NCI-H2227 treated with DMSO at 0.1 percent for 48 hours (cell line): Measurements from ENCODE around the gene KYNU.
"Not testable (repeated sequence)": the region's sequence is repeated elsewhere in the genome, so short reads cannot be mapped to it uniquely, and the experiment has no call there.

Experiments
- DNase-seq: peaks from one replicate; lab custom pipeline; 2025; lab: John Stamatoyannopoulos, UW

The KYNU gene

GRCh38 chr2:142918624-142919023 lies 41.2 kb downstream of the KYNU start:
- no peak for DNase-seq

GRCh38 chr2:142920571-142920970 lies 43.1 kb downstream of the KYNU start:
- no peak for DNase-seq

DNA sequence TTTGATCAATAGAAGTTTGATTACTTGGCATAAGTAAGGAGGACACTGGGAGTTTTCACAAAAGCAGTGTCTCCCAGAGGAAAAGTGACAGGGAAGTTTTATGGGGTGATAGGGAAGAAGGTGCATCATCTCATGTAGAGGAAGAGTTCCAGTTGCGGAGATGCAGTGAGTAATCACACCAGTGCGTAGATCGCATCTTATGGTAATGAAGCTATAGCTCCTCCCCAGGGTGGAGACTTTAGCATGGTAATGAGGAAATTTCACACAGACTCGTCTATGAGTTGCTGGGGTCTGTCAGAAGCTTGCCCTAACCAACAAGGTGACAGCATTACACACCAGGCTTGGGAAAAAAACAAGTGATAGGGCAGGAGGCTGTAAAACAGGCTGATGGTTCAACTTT lies 49.0 kb downstream of the KYNU start:
- no peak for DNase-seq

GRCh38 chr2:142930835-142931398 lies 53.5 kb downstream of the KYNU start:
- DNase-seq: peak; percentile 68

DNA sequence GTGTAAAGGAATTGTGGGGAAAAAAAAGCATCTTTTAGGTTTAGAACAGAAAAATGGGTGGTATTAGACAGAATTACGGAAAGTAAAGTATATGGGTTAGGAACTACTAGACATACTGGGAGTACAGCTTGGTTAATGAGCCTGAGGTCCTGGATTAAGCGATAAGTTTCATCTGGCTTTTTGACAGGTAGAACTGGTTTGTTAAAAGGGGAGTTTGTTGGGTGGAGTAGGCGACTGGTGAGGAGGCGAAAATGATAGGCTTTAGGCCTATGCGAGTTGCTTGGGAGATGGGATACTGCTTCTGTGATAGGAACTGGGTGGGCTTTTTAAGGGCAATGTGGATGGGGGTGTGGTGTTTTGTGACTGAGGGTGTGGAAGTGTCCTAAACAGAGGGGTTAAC lies 56.5 kb downstream of the KYNU start:
- DNase-seq: no peak

DNA sequence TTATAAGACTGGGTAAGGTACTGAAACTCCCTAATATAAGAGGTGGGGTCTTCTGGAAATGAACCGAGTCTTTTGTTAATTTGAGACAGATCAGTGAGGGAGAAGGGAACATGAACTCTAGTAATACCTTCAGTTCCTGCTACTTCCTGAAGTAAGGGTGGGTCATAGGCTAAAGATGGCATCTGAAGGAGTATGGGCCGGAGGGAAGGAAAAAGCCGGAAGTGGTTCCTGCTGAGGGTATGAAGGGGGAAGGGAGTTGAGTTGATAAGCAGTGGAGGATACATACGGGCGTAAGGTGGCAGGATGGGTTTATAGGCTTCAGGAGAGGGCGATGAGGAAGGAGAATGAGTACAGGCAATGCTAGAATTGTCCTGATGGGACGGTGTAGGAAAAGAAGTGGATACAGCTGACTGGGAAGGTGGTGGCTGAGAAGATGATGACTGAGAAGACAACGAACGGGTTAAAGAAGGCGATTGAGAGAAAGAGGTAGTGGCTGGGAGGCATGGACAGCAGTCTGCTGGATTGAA lies 58.2 kb downstream of the KYNU start:
- DNase-seq: no peak

DNA sequence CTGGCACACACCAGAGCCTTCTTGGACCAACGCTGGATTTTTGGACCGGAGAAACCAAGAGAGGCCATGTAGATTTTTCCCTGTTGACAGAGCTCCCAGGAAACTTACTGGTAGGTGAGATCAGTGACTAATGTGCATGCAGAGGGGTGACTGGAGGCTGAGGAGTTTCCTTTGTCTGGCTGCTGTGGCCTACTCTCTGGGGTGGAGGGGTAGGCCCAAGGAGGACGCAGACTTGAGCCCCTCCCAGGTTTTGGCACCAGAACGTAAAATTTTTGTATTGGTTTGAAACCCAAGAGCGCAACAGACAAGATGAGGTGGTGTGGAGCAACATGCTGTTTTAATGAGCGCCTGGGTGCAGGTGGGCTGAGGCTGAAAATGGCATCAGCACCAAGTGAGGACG lies 59.2 kb downstream of the KYNU start:
- no peak for DNase-seq

DNA sequence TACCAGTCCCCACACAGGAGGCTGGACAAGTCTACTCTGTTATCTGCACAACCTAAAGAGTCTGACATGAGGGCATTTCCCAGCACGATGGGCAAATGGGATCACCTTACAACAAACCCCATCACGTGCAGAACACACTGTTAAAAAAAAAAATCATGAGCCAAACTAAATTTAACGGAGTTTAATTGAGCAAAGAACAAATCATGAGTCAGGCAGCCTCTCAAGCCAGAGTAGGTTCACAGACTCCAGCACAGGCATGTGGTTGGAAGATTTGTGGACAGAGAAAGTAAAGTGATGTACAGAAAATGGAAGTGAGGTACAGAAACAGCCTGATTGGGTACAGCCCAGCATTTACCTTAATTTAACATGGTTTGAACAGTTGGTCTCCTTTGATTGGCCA lies 59.9 kb downstream of the KYNU start:
- DNase-seq: no peak

DNA sequence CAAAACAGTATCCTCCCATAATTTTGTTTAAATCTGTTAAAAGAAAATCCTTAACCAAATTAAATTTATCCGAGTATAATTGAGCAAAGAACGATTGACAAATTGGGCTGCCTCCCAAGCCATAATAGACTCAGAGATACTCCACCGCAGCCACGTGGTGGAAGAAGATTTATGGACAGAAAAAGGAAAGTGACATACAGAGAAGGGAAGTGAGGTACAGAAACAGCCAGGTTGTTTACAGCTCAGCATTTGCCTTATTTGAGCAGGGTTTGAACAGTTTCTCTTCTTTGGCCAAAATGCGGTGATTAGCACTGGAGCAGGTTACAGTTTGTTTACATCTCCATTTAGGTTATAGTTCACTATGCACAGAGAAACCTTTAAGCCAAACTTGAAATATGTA lies 60.8 kb downstream of the KYNU start:
- no peak for DNase-seq

DNA sequence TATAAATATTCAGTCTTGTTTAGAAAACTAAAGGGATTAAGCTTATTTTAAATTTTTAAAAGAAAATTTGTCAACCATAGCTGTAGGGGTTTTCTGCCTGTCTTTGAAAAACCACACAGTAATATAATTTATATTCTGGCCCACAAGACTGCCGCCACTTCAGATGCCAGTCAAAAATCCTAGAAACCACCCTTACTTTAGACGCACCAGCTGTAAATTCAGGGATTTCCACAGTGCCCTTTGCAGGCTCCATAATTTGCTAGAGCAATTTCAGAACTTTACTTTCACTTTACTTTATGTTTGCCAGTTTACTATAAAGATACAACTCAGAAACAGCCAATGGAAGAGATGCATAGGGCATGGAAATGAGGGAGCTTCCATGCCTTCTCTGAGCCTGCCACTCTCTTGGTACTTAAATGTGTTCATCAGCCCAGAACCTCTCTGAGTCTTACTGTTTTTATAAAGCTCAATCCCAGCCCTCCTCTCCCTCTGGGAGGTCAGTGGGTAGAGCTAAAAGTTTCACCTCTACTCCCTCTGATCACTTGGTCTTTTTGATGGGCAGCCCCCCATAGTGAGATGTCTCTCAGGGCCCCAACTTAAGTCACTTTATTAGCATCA lies 63.3 kb downstream of the KYNU start:
- no peak for DNase-seq

- no peak for DNase-seq
Observed at GRCh38 chr2:142942690-142943089, 65.2 kb downstream of the KYNU start.

DNA sequence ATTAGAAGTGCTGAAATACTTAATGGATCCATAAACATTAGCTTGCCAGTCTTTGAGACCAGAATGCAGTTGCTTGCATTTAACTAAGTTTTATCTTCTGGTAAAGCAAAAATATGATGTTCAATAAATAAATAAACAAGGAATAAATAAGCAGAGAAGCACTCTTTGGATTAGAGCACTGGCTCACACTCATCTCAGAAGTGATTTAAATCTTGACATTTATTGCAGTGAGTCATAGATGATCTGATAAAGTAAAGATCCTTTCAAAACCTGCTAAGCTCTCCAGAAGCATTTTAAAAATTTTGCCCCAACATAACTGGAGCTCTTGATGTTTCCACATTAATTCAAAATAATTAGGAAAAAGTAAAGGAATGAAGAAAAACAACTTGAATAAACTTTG lies 66.8 kb downstream of the KYNU start:
- DNase-seq: no peak

- DNase-seq: no peak
Observed at GRCh38 chr2:142944721-142945120, 67.3 kb downstream of the KYNU start.

- no peak for DNase-seq
Observed at GRCh38 chr2:142946941-142947340, 69.5 kb downstream of the KYNU start.

DNA sequence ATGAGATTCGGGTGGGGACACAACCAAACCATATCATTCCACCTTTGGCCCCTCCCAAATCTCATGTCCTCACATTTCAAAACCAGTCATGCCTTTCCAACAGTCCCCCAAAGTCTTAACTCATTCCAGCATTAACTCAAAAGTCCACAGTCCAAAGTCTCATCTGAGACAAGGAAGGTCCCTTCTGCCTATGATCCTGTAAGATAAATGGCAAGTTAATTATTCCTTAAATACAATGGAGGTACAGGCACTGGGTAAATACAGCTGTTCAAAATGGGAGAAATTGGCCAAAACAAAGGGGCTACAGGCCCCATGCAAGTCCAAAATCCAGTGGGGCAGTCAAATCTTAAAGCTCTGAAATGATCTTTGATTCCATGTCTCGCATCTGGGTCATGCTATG lies 71.3 kb downstream of the KYNU start:
- not testable (repeated sequence) for DNase-seq

DNA sequence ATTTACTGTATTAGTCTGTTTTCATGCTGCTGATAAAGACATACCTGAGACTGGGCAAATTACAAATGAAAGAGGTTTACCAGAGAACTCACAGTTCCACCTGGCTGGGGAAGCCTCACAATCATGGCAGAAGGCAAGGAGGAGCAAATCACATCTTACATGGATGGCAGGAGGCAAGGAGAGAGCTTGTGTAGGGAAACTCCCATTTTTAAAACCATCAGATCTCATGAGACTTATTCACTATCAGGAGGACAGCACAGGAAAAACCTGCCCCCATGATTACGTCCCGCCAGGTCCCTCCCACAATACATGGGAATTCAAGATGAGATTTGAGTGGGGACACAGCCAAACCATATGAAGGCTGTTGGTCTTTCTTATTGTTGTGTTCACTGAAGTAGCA lies 72.9 kb downstream of the KYNU start:
- DNase-seq: not testable (repeated sequence)

DNA sequence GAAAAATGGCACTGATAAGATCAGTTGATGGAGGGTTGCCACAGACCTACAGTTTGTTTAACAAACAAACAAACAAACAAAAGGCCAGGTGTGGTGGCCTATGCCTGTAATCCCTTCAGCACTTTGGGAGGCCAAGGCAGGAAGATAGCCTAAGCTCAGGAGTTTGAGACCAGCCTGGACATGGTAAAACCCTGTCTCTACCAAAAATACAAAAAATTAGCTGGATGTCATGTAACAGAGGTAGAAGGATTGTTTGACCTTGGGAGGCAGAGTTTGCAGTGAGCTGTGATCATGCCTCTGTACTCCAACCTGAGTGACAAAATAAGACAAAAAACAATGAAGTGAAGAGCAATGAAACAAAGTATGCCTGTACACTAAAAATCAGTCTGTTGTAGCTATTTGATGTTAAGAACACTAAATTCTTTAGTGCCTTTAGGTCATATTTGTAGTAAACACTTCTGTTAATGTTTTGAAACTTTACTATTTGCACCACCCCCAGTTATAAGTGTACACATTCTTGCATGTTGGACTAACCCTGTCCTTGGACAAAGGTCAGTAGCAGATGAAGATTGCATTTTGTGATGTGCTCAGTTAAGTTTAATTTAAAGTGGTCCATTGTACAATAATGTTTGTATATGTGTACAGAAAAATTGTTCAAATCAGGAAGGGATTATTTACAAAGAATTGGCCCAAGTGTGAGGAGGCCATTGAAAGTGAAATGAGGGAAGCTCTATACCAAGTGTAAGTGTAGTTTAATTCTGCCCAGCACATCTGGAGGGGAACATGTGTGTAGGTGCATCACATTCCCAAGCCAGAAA lies 73.9 kb downstream of the KYNU start:
- no peak for DNase-seq

DNA sequence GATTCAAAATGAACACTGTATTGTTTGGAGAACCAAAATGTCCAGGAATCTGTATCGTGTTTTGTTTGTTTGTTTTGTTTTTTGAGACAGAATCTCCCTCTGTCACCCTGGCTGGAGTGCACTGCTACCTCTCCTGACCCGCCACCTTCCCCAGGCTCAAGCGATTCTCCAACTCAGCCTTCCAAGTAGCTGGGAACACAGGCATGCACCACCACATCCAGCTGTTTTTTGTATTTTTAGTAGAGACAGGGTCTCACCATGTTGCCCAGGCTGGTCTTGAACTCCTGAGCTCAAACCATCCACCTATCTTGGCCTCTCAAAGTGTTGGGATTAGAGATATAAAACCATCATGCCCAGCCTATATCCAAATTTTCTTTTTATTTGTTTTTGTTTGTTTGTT lies 74.6 kb downstream of the KYNU start:
- DNase-seq: no peak

- DNase-seq: no peak
Observed at GRCh38 chr2:142952793-142953494, 75.5 kb downstream of the KYNU start.

GRCh38 chr2:142954493-142954892 lies 77.0 kb downstream of the KYNU start:
- no peak for DNase-seq

GRCh38 chr2:142957144-142957543 lies 79.7 kb downstream of the KYNU start:
- DNase-seq: no peak

GRCh38 chr2:142961202-142961601 lies 83.7 kb downstream of the KYNU start:
- no peak for DNase-seq

DNA sequence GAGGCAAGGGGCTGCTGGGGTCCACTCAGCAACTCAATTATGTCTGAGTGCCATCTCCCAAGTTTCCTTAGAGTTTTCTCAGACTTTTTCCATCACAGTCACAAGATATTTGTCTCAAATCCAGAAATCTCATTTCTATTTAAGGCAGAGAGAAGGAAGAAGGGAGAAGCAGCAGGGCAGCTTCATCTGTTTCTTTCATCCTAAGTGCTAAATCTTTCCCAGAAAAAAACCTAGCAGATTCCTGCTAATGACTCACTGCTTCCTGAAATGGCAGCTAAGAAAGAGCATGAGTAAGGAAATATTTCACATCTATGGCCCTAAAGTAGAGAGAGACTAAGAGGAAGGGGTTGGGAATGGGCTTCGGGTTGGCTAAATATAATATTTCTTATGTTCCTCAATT lies 88.0 kb downstream of the KYNU start:
- DNase-seq: no peak
